ENCODE data around the gene LEF1.

DNA sequence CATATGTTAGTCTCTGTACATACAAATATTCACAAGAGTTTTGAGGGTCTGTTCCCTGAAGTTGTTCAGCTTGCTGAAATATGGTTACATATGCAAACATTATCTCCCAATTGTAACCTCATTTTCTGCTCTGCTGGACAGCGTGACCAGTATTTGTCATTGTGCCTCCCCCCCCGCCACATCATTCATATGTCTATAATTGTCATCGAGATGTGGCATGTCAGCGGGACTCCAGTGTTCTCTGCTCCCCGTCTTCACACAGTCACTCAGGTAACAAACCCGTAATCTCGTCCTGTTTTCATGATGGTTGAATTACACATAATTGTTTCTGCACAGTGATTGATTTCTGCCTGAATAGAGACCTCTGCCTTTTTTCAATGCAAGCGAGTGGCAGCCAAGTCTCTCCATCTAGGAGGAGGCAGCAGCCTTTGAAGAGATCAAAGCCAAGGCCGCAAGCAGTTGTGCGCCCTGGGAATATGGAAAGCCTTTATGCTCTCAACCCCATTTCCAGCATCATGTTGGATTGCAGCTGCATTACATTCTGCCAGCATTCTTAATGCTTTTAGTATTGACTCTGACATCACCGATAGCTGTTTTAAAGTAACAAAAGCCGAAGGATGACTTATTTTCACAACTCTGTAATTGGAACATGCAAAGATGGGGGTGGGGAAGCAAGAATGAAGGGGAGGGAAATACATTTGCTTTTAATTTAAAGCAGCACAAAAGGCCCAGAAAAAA lies 27.4 kb downstream of the LEF1 start:
- no peak for TF ChIP-seq EZH2 (IDR thresholded peaks at IDR 0.05; ENCODE audit: low read depth, low read length, severe bottlenecking)
- TF ChIP-seq, protein P1, sequence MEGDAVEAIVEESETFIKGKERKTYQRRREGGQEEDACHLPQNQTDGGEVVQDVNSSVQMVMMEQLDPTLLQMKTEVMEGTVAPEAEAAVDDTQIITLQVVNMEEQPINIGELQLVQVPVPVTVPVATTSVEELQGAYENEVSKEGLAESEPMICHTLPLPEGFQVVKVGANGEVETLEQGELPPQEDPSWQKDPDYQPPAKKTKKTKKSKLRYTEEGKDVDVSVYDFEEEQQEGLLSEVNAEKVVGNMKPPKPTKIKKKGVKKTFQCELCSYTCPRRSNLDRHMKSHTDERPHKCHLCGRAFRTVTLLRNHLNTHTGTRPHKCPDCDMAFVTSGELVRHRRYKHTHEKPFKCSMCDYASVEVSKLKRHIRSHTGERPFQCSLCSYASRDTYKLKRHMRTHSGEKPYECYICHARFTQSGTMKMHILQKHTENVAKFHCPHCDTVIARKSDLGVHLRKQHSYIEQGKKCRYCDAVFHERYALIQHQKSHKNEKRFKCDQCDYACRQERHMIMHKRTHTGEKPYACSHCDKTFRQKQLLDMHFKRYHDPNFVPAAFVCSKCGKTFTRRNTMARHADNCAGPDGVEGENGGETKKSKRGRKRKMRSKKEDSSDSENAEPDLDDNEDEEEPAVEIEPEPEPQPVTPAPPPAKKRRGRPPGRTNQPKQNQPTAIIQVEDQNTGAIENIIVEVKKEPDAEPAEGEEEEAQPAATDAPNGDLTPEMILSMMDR (IDR thresholded peaks at IDR 0.05; ENCODE audit: control extremely low read depth in 1 of 3, insufficient read depth in 1 of 3, low read depth in 1 of 3, low read length in 3 of 3), result no peak
- TF ChIP-seq JUN (IDR thresholded peaks at IDR 0.05; ENCODE audit: low read depth, low read length), result no peak
- TF ChIP-seq POLR2A (IDR thresholded peaks at IDR 0.05; ENCODE audit: control extremely low read depth in 1 of 2, low read depth in 2 of 2, low read length in 2 of 2), result no peak
- TF ChIP-seq MAFK (IDR thresholded peaks at IDR 0.05; ENCODE audit: low read depth, low read length), result no peak
- no peak for TF ChIP-seq HDAC2 (IDR thresholded peaks at IDR 0.05; ENCODE audit: borderline replicate concordance in 1 of 2, low read depth in 2 of 2, low read length in 2 of 2)
- no peak for TF ChIP-seq SP1 (IDR thresholded peaks at IDR 0.05; ENCODE audit: low read depth, low read length)
- no peak for TF ChIP-seq PHF8 (conservative IDR thresholded peaks at IDR 0.05; ENCODE audit: low read depth, low read length)
- TF ChIP-seq YY1 (IDR thresholded peaks at IDR 0.05; ENCODE audit: low read depth, low read length), result no peak
- TF ChIP-seq NANOG (IDR thresholded peaks at IDR 0.05; ENCODE audit: insufficient read depth, low read depth, low read length, poor library complexity, severe bottlenecking), result no peak

Measured in H1 (cell line).